HCT116 (cell line): Measurements from ENCODE around the gene LAMC3.

Source experiments
- EGR1 ChIP-seq: IDR thresholded peaks from 2 replicates; pipeline ENCODE4 v1.6.1; 2012; ENCODE audit warnings: low read depth
- POLR2A ChIP-seq: IDR thresholded peaks from 2 replicates; pipeline ENCODE4 v1.7.0; 2011; ENCODE audit warnings: borderline replicate concordance; ENCODE audit not compliant: insufficient read depth, insufficient read length; ENCODE audit errors: extremely low read depth
- SIN3A ChIP-seq: IDR thresholded peaks from 2 replicates; pipeline ENCODE4 v1.6.1; 2012; ENCODE audit warnings: low read depth
- TF ChIP-seq, protein P1 (sequence below), 3 experiments: fragments of 200-600 bp in 1 of 3; sonication (generic) in 1 of 3; IDR thresholded peaks in 2 of 3; conservative IDR thresholded peaks in 1 of 3; 2 replicates each; pipeline ENCODE4 v1.5.1; 2012 to 2017; ENCODE audit warnings: low read depth in 2 of 3, low read length in 2 of 3, antibody characterized with exemption in 1 of 3, borderline replicate concordance in 1 of 3, control low read depth in 1 of 3, mild to moderate bottlenecking in 1 of 3, mixed read lengths in 1 of 3, mixed run types in 1 of 3, moderate library complexity in 1 of 3; ENCODE audit not compliant: insufficient read depth in 1 of 3

DNA sequence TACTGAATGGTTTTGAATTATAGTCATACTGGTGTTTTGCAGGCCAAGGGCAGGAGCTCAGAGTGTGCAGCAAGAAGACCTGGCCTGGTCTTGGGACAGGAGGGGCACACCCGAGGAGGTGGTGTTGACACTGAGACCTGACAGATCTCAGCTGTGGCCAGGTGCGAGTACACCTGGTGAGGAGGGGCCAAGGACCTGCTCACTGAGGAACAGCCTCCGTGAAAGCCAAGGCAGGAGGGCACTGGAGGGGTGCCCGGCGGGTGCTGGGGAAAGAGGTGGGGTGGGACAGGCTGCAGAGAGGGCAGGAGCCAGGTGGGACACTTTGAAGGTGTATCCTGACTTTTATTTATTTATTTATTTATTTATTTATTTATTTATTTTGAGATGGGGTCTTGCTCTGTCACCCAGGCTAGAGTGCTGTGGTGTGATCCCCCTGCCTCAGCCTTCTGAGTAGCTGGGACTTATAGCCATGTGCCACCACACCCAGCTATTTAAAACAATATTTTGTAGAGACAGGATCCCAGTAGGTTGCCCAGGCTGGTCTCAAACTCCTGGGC, 23.3 kb upstream of the LAMC3 start:
- TF ChIP-seq, protein P1, sequence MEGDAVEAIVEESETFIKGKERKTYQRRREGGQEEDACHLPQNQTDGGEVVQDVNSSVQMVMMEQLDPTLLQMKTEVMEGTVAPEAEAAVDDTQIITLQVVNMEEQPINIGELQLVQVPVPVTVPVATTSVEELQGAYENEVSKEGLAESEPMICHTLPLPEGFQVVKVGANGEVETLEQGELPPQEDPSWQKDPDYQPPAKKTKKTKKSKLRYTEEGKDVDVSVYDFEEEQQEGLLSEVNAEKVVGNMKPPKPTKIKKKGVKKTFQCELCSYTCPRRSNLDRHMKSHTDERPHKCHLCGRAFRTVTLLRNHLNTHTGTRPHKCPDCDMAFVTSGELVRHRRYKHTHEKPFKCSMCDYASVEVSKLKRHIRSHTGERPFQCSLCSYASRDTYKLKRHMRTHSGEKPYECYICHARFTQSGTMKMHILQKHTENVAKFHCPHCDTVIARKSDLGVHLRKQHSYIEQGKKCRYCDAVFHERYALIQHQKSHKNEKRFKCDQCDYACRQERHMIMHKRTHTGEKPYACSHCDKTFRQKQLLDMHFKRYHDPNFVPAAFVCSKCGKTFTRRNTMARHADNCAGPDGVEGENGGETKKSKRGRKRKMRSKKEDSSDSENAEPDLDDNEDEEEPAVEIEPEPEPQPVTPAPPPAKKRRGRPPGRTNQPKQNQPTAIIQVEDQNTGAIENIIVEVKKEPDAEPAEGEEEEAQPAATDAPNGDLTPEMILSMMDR (IDR thresholded peaks at IDR 0.05 in 2 of 3, conservative IDR thresholded peaks at IDR 0.05 in 1 of 3; ENCODE audit: borderline replicate concordance in 1 of 3, insufficient read depth in 1 of 3, low read depth in 2 of 3, low read length in 2 of 3) = no peak
- no peak for TF ChIP-seq SIN3A
- TF ChIP-seq EGR1 = no peak
- no peak for TF ChIP-seq POLR2A
